ENCODE measurements around the gene ACAD8.
"Not testable (repeated sequence)": the region's sequence is repeated elsewhere in the genome, so short reads cannot be mapped to it uniquely, and the experiment has no call there.

Gene ACAD8

GRCh38 chr11:134276396-134277182 is 23.2 kb downstream of the ACAD8 start:
- DNase-seq (ENCODE audit: low read depth, low spot score): no peak
- Histone ChIP-seq H3K4me3 (ENCODE audit: low read length) (peak overlapping the region; percentile 92), H3K27me3 (ENCODE audit: control insufficient read depth, insufficient read depth, low read length) (no peaks in the 10 kb centered on the region), H3K9me3 (ENCODE audit: control insufficient read depth, insufficient read depth, low read length) (no peaks in the 10 kb centered on the region), H3K27ac (ENCODE audit: low read length) (no peak overlapping the region), H3K36me3 (ENCODE audit: control insufficient read depth, insufficient read depth, low read length) (no peaks in the 10 kb centered on the region), H3K4me1 (ENCODE audit: control insufficient read depth, insufficient read depth, low read length) (peaks cover 4% of the 10 kb centered on the region)
- no CpG with 5 or more reads among the region's 88 CpGs for WGBS (ENCODE audit: insufficient coverage, insufficient read length)

GRCh38 chr11:134277183-134278001 is 24.0 kb downstream of the ACAD8 start:
- Histone ChIP-seq H3K36me3 (ENCODE audit: control insufficient read depth, insufficient read depth, low read length) (0 out of 2 replicates have a peak, but pooled peaks cover under 1% of the 10 kb centered on the region), H3K9me3 (ENCODE audit: control insufficient read depth, insufficient read depth, low read length) (no peaks in the 10 kb centered on the region), H3K4me3 (ENCODE audit: low read length) (peak overlapping the region; percentile 92; the same call in 1 of the 2 replicates), H3K27ac (ENCODE audit: low read length) (no peak overlapping the region), H3K4me1 (ENCODE audit: control insufficient read depth, insufficient read depth, low read length) (peaks cover under 1% of the 10 kb centered on the region; the same call in 1 of the 2 replicates), H3K27me3 (ENCODE audit: control insufficient read depth, insufficient read depth, low read length) (no peaks in the 10 kb centered on the region)
- DNase-seq (ENCODE audit: low read depth, low spot score): no peak
- no CpG with 5 or more reads among the region's 36 CpGs for WGBS (ENCODE audit: insufficient coverage, insufficient read length)

GRCh38 chr11:134278356-134278755 is 25.0 kb downstream of the ACAD8 start:
- no peak for DNase-seq (ENCODE audit: low read depth, low spot score)
- no CpG with 5 or more reads among the region's 4 CpGs for WGBS (ENCODE audit: insufficient coverage, insufficient read length)
- no peaks in the 10 kb centered on the region for H3K27me3 ChIP-seq (ENCODE audit: control insufficient read depth, insufficient read depth, low read length)
- no peaks in the 10 kb centered on the region for H3K4me1 ChIP-seq (ENCODE audit: control insufficient read depth, insufficient read depth, low read length)
- H3K36me3 ChIP-seq (ENCODE audit: control insufficient read depth, insufficient read depth, low read length): 0 out of 2 replicates have a peak, but pooled peaks cover 3% of the 10 kb centered on the region
- H3K27ac ChIP-seq (ENCODE audit: low read length): no peak overlapping the region
- no peaks in the 10 kb centered on the region for H3K9me3 ChIP-seq (ENCODE audit: control insufficient read depth, insufficient read depth, low read length)
- H3K4me3 ChIP-seq (ENCODE audit: low read length): no peak overlapping the region

- H3K27ac ChIP-seq (ENCODE audit: low read length); DNase-seq (ENCODE audit: low read depth, low spot score); H3K9me3 ChIP-seq (ENCODE audit: control insufficient read depth, insufficient read depth, low read length); H3K27me3 ChIP-seq (ENCODE audit: control insufficient read depth, insufficient read depth, low read length); H3K4me3 ChIP-seq (ENCODE audit: low read length); H3K36me3 ChIP-seq (ENCODE audit: control insufficient read depth, insufficient read depth, low read length); H3K4me1 ChIP-seq (ENCODE audit: control insufficient read depth, insufficient read depth, low read length): not testable (repeated sequence)
- no CpG with 5 or more reads among the region's 17 CpGs for WGBS (ENCODE audit: insufficient coverage, insufficient read length)
Measured at GRCh38 chr11:134281635-134282034, 28.3 kb downstream of the ACAD8 start.

- WGBS (ENCODE audit: insufficient coverage, insufficient read length): no CpG with 5 or more reads among the region's 22 CpGs
Measured at GRCh38 chr11:134282121-134283045, 29.0 kb downstream of the ACAD8 start.

GRCh38 chr11:134283461-134284230 is 30.3 kb downstream of the ACAD8 start:
- Histone ChIP-seq H3K36me3 (ENCODE audit: control insufficient read depth, insufficient read depth, low read length) (0 out of 2 replicates have a peak, but pooled peaks cover 3% of the 10 kb centered on the region), H3K27ac (ENCODE audit: low read length) (no peak overlapping the region), H3K4me3 (ENCODE audit: low read length) (no peak overlapping the region), H3K27me3 (ENCODE audit: control insufficient read depth, insufficient read depth, low read length) (no peaks in the 10 kb centered on the region), H3K9me3 (ENCODE audit: control insufficient read depth, insufficient read depth, low read length) (no peaks in the 10 kb centered on the region), H3K4me1 (ENCODE audit: control insufficient read depth, insufficient read depth, low read length) (no peaks in the 10 kb centered on the region)
- no peak for DNase-seq (ENCODE audit: low read depth, low spot score)
- WGBS (ENCODE audit: insufficient coverage, insufficient read length): no CpG with 5 or more reads among the region's 16 CpGs

More at GRCh38 chr11:134282121-134283045, 29.0 kb downstream of the ACAD8 start:
- no peaks in the 10 kb centered on the region for H3K27me3 ChIP-seq (ENCODE audit: control insufficient read depth, insufficient read depth, low read length)
- H3K4me1 ChIP-seq (ENCODE audit: control insufficient read depth, insufficient read depth, low read length): no peaks in the 10 kb centered on the region
- H3K27ac ChIP-seq (ENCODE audit: low read length): no peak overlapping the region
- no peaks in the 10 kb centered on the region for H3K9me3 ChIP-seq (ENCODE audit: control insufficient read depth, insufficient read depth, low read length)
- no peak for DNase-seq (ENCODE audit: low read depth, low spot score)
- H3K4me3 ChIP-seq (ENCODE audit: low read length): no peak overlapping the region
- 0 out of 2 replicates have a peak, but pooled peaks cover 3% of the 10 kb centered on the region for H3K36me3 ChIP-seq (ENCODE audit: control insufficient read depth, insufficient read depth, low read length)

GRCh38 chr11:134284349-134284748 is 31.0 kb downstream of the ACAD8 start:
- H3K4me3 ChIP-seq (ENCODE audit: low read length); H3K9me3 ChIP-seq (ENCODE audit: control insufficient read depth, insufficient read depth, low read length); DNase-seq (ENCODE audit: low read depth, low spot score); H3K36me3 ChIP-seq (ENCODE audit: control insufficient read depth, insufficient read depth, low read length); H3K4me1 ChIP-seq (ENCODE audit: control insufficient read depth, insufficient read depth, low read length); H3K27me3 ChIP-seq (ENCODE audit: control insufficient read depth, insufficient read depth, low read length); H3K27ac ChIP-seq (ENCODE audit: low read length): not testable (repeated sequence)
- no CpG with 5 or more reads among the region's 5 CpGs for WGBS (ENCODE audit: insufficient coverage, insufficient read length)

GRCh38 chr11:134287561-134287960 is 34.2 kb downstream of the ACAD8 start:
- H3K36me3 ChIP-seq (ENCODE audit: control insufficient read depth, insufficient read depth, low read length): peaks cover 3% of the 10 kb centered on the region; the same call in 1 of the 2 replicates
- no peak overlapping the region for H3K27ac ChIP-seq (ENCODE audit: low read length)
- no peaks in the 10 kb centered on the region for H3K9me3 ChIP-seq (ENCODE audit: control insufficient read depth, insufficient read depth, low read length)
- no peak for DNase-seq (ENCODE audit: low read depth, low spot score)
- H3K4me3 ChIP-seq (ENCODE audit: low read length): no peak overlapping the region
- no CpG with 5 or more reads among the region's 12 CpGs for WGBS (ENCODE audit: insufficient coverage, insufficient read length)
- H3K4me1 ChIP-seq (ENCODE audit: control insufficient read depth, insufficient read depth, low read length): no peaks in the 10 kb centered on the region
- no peaks in the 10 kb centered on the region for H3K27me3 ChIP-seq (ENCODE audit: control insufficient read depth, insufficient read depth, low read length)

- Histone ChIP-seq H3K4me1 (ENCODE audit: control insufficient read depth, insufficient read depth, low read length) (no peaks in the 10 kb centered on the region), H3K27ac (ENCODE audit: low read length) (no peak overlapping the region), H3K4me3 (ENCODE audit: low read length) (no peak overlapping the region), H3K36me3 (ENCODE audit: control insufficient read depth, insufficient read depth, low read length) (peaks cover 5% of the 10 kb centered on the region), H3K9me3 (ENCODE audit: control insufficient read depth, insufficient read depth, low read length) (no peaks in the 10 kb centered on the region), H3K27me3 (ENCODE audit: control insufficient read depth, insufficient read depth, low read length) (no peaks in the 10 kb centered on the region)
- no CpG with 5 or more reads among the region's 13 CpGs for WGBS (ENCODE audit: insufficient coverage, insufficient read length)
- DNase-seq (ENCODE audit: low read depth, low spot score): no peak
Measured at GRCh38 chr11:134288486-134288885, 35.1 kb downstream of the ACAD8 start.
